H9 (cell line): Measurements from ENCODE around the gene CMPK2. TPM values are rescaled to one million over a fixed set of nuclear protein-coding genes. Genes with fewer than 3 reads are reported as not detected.

ENCODE experiments used
- DNase-seq: peaks from one replicate; pipeline ENCODE4 v3.0.0-alpha.2; 2017
- H2AFZ ChIP-seq: one replicate; pipeline ENCODE4 v1.6.1; 2013; ENCODE audit warnings: mild to moderate bottlenecking, low read length, control low read depth, moderate library complexity
- H2AK5ac ChIP-seq: 2 replicates; pipeline ENCODE4 v1.6.1; 2013; ENCODE audit warnings: low read length, control low read depth, mixed read lengths; ENCODE audit not compliant: insufficient read length
- H2BK120ac ChIP-seq: one replicate; pipeline ENCODE4 v1.6.1; 2013; ENCODE audit warnings: low read depth, mild to moderate bottlenecking, low read length, control low read depth, inconsistent platforms; ENCODE audit not compliant: poor library complexity, severe bottlenecking
- H2BK12ac ChIP-seq: 2 replicates; pipeline ENCODE4 v1.6.1; 2013; ENCODE audit warnings: low read length, control low read depth, mixed read lengths, low read depth; ENCODE audit not compliant: insufficient read length
- H2BK15ac ChIP-seq: 2 replicates; pipeline ENCODE4 v1.6.1; 2013; ENCODE audit warnings: low read depth, low read length, control low read depth
- H2BK20ac ChIP-seq: one replicate; pipeline ENCODE4 v1.6.1; 2013; ENCODE audit warnings: low read depth, mild to moderate bottlenecking, low read length, control low read depth, inconsistent platforms; ENCODE audit not compliant: poor library complexity, severe bottlenecking
- H2BK5ac ChIP-seq: 2 replicates; pipeline ENCODE4 v1.6.1; 2013; ENCODE audit warnings: low read length, control low read depth, mixed read lengths; ENCODE audit not compliant: insufficient read length
- H3K14ac ChIP-seq: 2 replicates; pipeline ENCODE4 v1.6.1; 2013; ENCODE audit warnings: low read length, control low read depth; ENCODE audit not compliant: insufficient read depth
- H3K18ac ChIP-seq: 2 replicates; pipeline ENCODE4 v1.6.1; 2013; ENCODE audit warnings: low read depth, mild to moderate bottlenecking, mixed read lengths, low read length, control low read depth; ENCODE audit not compliant: insufficient read length
- H3K23ac ChIP-seq: 2 replicates; pipeline ENCODE4 v1.6.1; 2013; ENCODE audit warnings: low read length, control low read depth, mixed read lengths, low read depth; ENCODE audit not compliant: insufficient read length
- H3K23me2 ChIP-seq: 2 replicates; pipeline ENCODE4 v1.6.1; 2013; ENCODE audit warnings: low read depth, mild to moderate bottlenecking, mixed read lengths, low read length, control low read depth; ENCODE audit not compliant: insufficient read length, poor library complexity, severe bottlenecking
- H3K27ac ChIP-seq: 2 replicates; pipeline ENCODE4 v1.5.1; 2013; ENCODE audit warnings: low read length, control low read depth, mixed read lengths, low read depth; ENCODE audit not compliant: insufficient read length
- H3K27me3 ChIP-seq: 2 replicates; pipeline ENCODE4 v1.6.1; 2013; ENCODE audit warnings: low read length, control low read depth, inconsistent platforms; ENCODE audit not compliant: insufficient read depth
- H3K4ac ChIP-seq: 2 replicates; pipeline ENCODE4 v1.6.1; 2013; ENCODE audit warnings: low read depth, mild to moderate bottlenecking, control low read depth, inconsistent platforms, low read length, moderate library complexity
- H3K4me1 ChIP-seq: 2 replicates; pipeline ENCODE4 v1.6.1; 2013; ENCODE audit warnings: low read length, control low read depth, inconsistent platforms; ENCODE audit not compliant: insufficient read depth
- H3K4me2 ChIP-seq: 2 replicates; pipeline ENCODE4 v1.6.1; 2013; ENCODE audit warnings: low read length, control low read depth, mixed read lengths; ENCODE audit not compliant: insufficient read length, insufficient read depth
- H3K56ac ChIP-seq: 2 replicates; pipeline ENCODE4 v1.6.1; 2013; ENCODE audit warnings: low read depth, mild to moderate bottlenecking, mixed read lengths, low read length, control low read depth; ENCODE audit not compliant: insufficient read length
- H3K79me1 ChIP-seq: 2 replicates; pipeline ENCODE4 v1.6.1; 2013; ENCODE audit warnings: low read depth, mild to moderate bottlenecking, moderate library complexity, low read length, control low read depth, inconsistent platforms; ENCODE audit not compliant: insufficient read depth, poor library complexity, severe bottlenecking
- H3K79me2 ChIP-seq: 2 replicates; pipeline ENCODE4 v1.6.1; 2013; ENCODE audit warnings: low read length, control low read depth, inconsistent platforms; ENCODE audit not compliant: insufficient read depth
- H3K9ac ChIP-seq: 2 replicates; pipeline ENCODE4 v1.6.1; 2013; ENCODE audit warnings: low read length, control low read depth, mixed read lengths; ENCODE audit not compliant: insufficient read length; ENCODE audit errors: extremely low read depth
- H3K9me3 ChIP-seq: one replicate; pipeline ENCODE4 v1.6.1; 2013; ENCODE audit warnings: low read depth, low read length, inconsistent platforms; ENCODE audit not compliant: control insufficient read depth
- H3T11ph ChIP-seq: one replicate; pipeline ENCODE4 v1.6.1; 2013; ENCODE audit warnings: mild to moderate bottlenecking, low read length, control low read depth, inconsistent platforms
- H4K20me1 ChIP-seq: one replicate; pipeline ENCODE4 v1.6.1; 2013; ENCODE audit not compliant: control insufficient read depth, insufficient read length, insufficient read depth
- H4K5ac ChIP-seq: 2 replicates; pipeline ENCODE4 v1.6.1; 2013; ENCODE audit warnings: low read depth, mild to moderate bottlenecking, mixed read lengths, low read length, control low read depth; ENCODE audit not compliant: insufficient read length
- H4K8ac ChIP-seq: replicated peaks from 2 replicates; pipeline ENCODE4 v1.6.1; 2013; ENCODE audit warnings: low read length, control low read depth, mixed read lengths, low read depth; ENCODE audit not compliant: insufficient read length
- H4K91ac ChIP-seq: 2 replicates; pipeline ENCODE4 v1.6.1; 2013; ENCODE audit warnings: low read depth, mild to moderate bottlenecking, moderate library complexity, mixed read lengths, low read length, control low read depth; ENCODE audit not compliant: insufficient read length
- H3K27ac Mint-ChIP-seq, 3 experiments: 2 replicates in 2 of 3; 3 replicates in 1 of 3; pipeline ENCODE4 v1.8.0; 2020 to 2021; ENCODE audit warnings: mixed read lengths in 3 of 3, mild to moderate bottlenecking in 1 of 3, moderate library complexity in 1 of 3
- H3K27me3 Mint-ChIP-seq: 2 replicates; pipeline ENCODE4 v1.8.0; 2021; ENCODE audit warnings: low read depth, mild to moderate bottlenecking, moderate library complexity, mixed read lengths
- H3K36me3 Mint-ChIP-seq, 3 experiments: 2 replicates in 2 of 3; 3 replicates in 1 of 3; pipeline ENCODE4 v1.8.0; 2020 to 2021; ENCODE audit warnings: low read depth in 3 of 3, mixed read lengths in 3 of 3; ENCODE audit not compliant: insufficient read depth in 1 of 3
- H3K4me1 Mint-ChIP-seq, 2 experiments: 2 replicates each; pipeline ENCODE4 v1.8.0; 2020; ENCODE audit warnings: mixed read lengths in 2 of 2
- H3K4me3 Mint-ChIP-seq, 2 experiments: 2 replicates in 1 of 2; 3 replicates in 1 of 2; pipeline ENCODE4 v1.8.0; 2020 to 2021; ENCODE audit warnings: mild to moderate bottlenecking in 2 of 2, mixed read lengths in 2 of 2, moderate library complexity in 1 of 2
- H3K9me3 Mint-ChIP-seq, 2 experiments: 2 replicates in 1 of 2; 3 replicates in 1 of 2; pipeline ENCODE4 v1.8.0; 2020; ENCODE audit warnings: mild to moderate bottlenecking in 2 of 2, mixed read lengths in 2 of 2, moderate library complexity in 1 of 2
- WGBS: extraction: QIAGEN DNeasy Blood & Tissue Kit; methylation state at CpG from one replicate; pipeline ENCODE4 v1.1.7; 2013; ENCODE audit warnings: missing lambda C conversion rate, low lambda C conversion rate, mixed read lengths; ENCODE audit not compliant: insufficient read length; ENCODE audit errors: extremely low coverage; 5-methylcytosine and 5-hydroxymethylcytosine counted together
- total RNA-seq: library from RNA; stranded (reverse); gene quantifications from 2 replicates; pipeline ENCODE4 v1.2.1, GENCODE V29; 2021
- TF ChIP-seq, protein P1 (sequence below): fragments of 200-600 bp; sonication (generic); conservative IDR thresholded peaks from 3 replicates; pipeline ENCODE4 v1.8.0; 2021; ENCODE audit warnings: antibody characterized with exemption, mild to moderate bottlenecking

Gene CMPK2
- total RNA-seq, 1 experiment from 2014 or later: 0.90 TPM

DNA sequence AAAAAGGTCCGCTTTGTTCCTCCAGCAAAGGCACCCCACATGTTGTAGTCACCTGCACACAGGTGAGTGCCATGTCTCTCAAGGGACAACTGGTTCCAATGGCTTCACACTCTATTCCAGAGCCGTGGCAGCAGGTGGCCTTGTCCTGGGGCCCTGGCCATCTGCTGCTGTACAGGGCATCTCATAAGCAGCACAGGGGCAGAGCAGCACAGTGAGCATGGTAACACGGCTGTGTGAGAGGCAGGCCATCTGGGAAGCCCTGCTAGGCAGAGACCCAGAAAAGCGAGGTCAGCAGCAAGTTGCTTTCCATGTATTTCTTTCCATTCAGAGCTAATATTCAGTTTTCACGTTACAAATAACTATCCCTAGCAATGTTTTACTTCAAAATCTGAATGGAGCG, 54.7 kb downstream of the CMPK2 start:
- Histone ChIP-seq H3K9me3 (no peaks in the 10 kb centered on the region), H3K79me1 (no peaks in the 10 kb centered on the region), H3T11ph (no peak overlapping the region), H3K23me2 (no peaks in the 10 kb centered on the region), H3K56ac (no peak overlapping the region), H3K9ac (no peak overlapping the region), H2BK15ac (no peak overlapping the region), H3K27ac (no peak overlapping the region), H3K23ac (no peak overlapping the region), H2BK12ac (no peak overlapping the region), H2AK5ac (no peak overlapping the region), H4K20me1 (no peaks in the 10 kb centered on the region), H4K91ac (no peak overlapping the region), H2BK20ac (no peak overlapping the region), H3K27me3 (no peaks in the 10 kb centered on the region; the same call in 1 of the 2 replicates), H2AFZ (no peak overlapping the region), H4K8ac (no peak overlapping the region), H2BK120ac (no peak overlapping the region), H3K4me2 (no peak overlapping the region), H3K4ac (no peak overlapping the region), H3K79me2 (no peaks in the 10 kb centered on the region), H3K14ac (no peak overlapping the region), H4K5ac (no peak overlapping the region), H3K4me1 (peaks cover 8% of the 10 kb centered on the region; the same call in 1 of the 2 replicates), H2BK5ac (no peak overlapping the region), H3K18ac (no peak overlapping the region)
- Mint-ChIP-seq H3K9me3 (peaks cover 4 to 7% of the 10 kb centered on the region in 2 experiments; a peak in 4 of 5 replicates), H3K4me1 (peaks cover 21 to 23% of the 10 kb centered on the region in 2 experiments), H3K4me3 (no peak overlapping the region), H3K36me3 (peaks cover 0 to 7% (median 6%) of the 10 kb centered on the region in 3 experiments; a peak in 4 of 7 replicates), H3K27ac (no peak overlapping the region), H3K27me3 (peaks cover 80% of the 10 kb centered on the region)
- TF ChIP-seq, protein P1, sequence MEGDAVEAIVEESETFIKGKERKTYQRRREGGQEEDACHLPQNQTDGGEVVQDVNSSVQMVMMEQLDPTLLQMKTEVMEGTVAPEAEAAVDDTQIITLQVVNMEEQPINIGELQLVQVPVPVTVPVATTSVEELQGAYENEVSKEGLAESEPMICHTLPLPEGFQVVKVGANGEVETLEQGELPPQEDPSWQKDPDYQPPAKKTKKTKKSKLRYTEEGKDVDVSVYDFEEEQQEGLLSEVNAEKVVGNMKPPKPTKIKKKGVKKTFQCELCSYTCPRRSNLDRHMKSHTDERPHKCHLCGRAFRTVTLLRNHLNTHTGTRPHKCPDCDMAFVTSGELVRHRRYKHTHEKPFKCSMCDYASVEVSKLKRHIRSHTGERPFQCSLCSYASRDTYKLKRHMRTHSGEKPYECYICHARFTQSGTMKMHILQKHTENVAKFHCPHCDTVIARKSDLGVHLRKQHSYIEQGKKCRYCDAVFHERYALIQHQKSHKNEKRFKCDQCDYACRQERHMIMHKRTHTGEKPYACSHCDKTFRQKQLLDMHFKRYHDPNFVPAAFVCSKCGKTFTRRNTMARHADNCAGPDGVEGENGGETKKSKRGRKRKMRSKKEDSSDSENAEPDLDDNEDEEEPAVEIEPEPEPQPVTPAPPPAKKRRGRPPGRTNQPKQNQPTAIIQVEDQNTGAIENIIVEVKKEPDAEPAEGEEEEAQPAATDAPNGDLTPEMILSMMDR: no peak
- WGBS: no CpG with 5 or more reads among the region's 6 CpGs
- DNase-seq: no peak
